Neural cell (in vitro differentiated cells): Measurements from ENCODE around the gene FRMPD4. TPM values are rescaled to one million over a fixed set of nuclear protein-coding genes. Genes with fewer than 3 reads are reported as not detected.

ENCODE experiments used
- H2AFZ ChIP-seq: fragments of 200-600, 300-800 bp; sonication (generic), shearing (Covaris generic); 2 replicates; pipeline ENCODE4 v1.6.0; 2014; ENCODE audit warnings: low read depth, mild to moderate bottlenecking, antibody characterized with exemption, low read length, moderate library complexity
- H3F3A ChIP-seq: fragments of 200-600 bp; shearing (Covaris generic); 2 replicates; pipeline ENCODE4 v1.6.1; 2016; ENCODE audit warnings: mild to moderate bottlenecking, moderate library complexity, mixed read lengths, antibody characterized with exemption, low read length; ENCODE audit not compliant: insufficient read depth, poor library complexity, severe bottlenecking
- H3K27ac ChIP-seq: fragments of 200-600, 300-800 bp; sonication (generic), shearing (Covaris generic); 2 replicates; pipeline ENCODE4 v1.5.1; 2014; ENCODE audit warnings: mild to moderate bottlenecking, low read length, moderate library complexity
- H3K27me3 ChIP-seq: fragments of 300-800, 200-600 bp; sonication (generic), shearing (Covaris generic); 2 replicates; pipeline ENCODE4 v1.6.0; 2014; ENCODE audit warnings: mild to moderate bottlenecking, low read depth, low read length, moderate library complexity; ENCODE audit not compliant: insufficient read depth
- H3K36me3 ChIP-seq: fragments of 300-800, 200-600 bp; sonication (generic), shearing (Covaris generic); 2 replicates; pipeline ENCODE4 v1.5.1; 2014; ENCODE audit warnings: mild to moderate bottlenecking, antibody characterized with exemption, low read length, moderate library complexity; ENCODE audit not compliant: insufficient read depth
- H3K4me2 ChIP-seq: fragments of 300-800, 200-600 bp; sonication (generic), shearing (Covaris generic); 2 replicates; pipeline ENCODE4 v1.6.0; 2014; ENCODE audit warnings: mild to moderate bottlenecking, low read length
- H3K4me3 ChIP-seq: fragments of 300-800, 200-600 bp; sonication (generic), shearing (Covaris generic); 2 replicates; pipeline ENCODE4 v1.5.1; 2014; ENCODE audit warnings: mild to moderate bottlenecking, low read length, moderate library complexity
- H3K79me2 ChIP-seq: fragments of 200-600 bp; shearing (Covaris generic); replicated peaks from 2 replicates; pipeline ENCODE4 v1.6.0; 2014; ENCODE audit warnings: mild to moderate bottlenecking, low read length, moderate library complexity; ENCODE audit not compliant: insufficient read depth
- H3K9ac ChIP-seq: fragments of 300-800, 200-600 bp; sonication (generic), shearing (Covaris generic); 2 replicates; pipeline ENCODE4 v1.6.1; 2016; ENCODE audit warnings: mild to moderate bottlenecking, low read length, mixed read lengths
- H3K9me2 ChIP-seq: fragments of 200-600 bp; shearing (Covaris generic); 2 replicates; pipeline ENCODE4 v1.6.1; 2016; ENCODE audit warnings: mild to moderate bottlenecking, low read length, mixed read lengths; ENCODE audit not compliant: insufficient read depth
- H3K9me3 ChIP-seq: fragments of 200-600, 300-800 bp; sonication (generic), shearing (Covaris generic); 2 replicates; pipeline ENCODE4 v1.6.1; 2016; ENCODE audit warnings: mild to moderate bottlenecking, mixed run types, low read length, moderate library complexity, mixed read lengths
- H4K20me1 ChIP-seq: fragments of 200-600 bp; shearing (Covaris generic); 2 replicates; pipeline ENCODE4 v1.6.1; 2016; ENCODE audit warnings: mild to moderate bottlenecking, mixed run types; ENCODE audit not compliant: insufficient read depth
- CTCF ChIP-seq: fragments of 450-650 bp; IDR thresholded peaks from 2 replicates; pipeline ENCODE4 v1.5.1; 2014; ENCODE audit warnings: antibody characterized with exemption, mild to moderate bottlenecking, moderate library complexity; ENCODE audit not compliant: poor library complexity, severe bottlenecking
- EP300 ChIP-seq: fragments of 450-650 bp; conservative IDR thresholded peaks from 2 replicates; pipeline ENCODE4 v1.6.1; 2014; ENCODE audit warnings: antibody characterized with exemption, mild to moderate bottlenecking, moderate library complexity; ENCODE audit not compliant: poor library complexity, severe bottlenecking
- EZH2 ChIP-seq: fragments of 200-600, 300-800 bp; shearing (Covaris generic), sonication (generic); IDR thresholded peaks from 2 replicates; pipeline ENCODE4 v1.6.1; 2014; ENCODE audit warnings: antibody characterized with exemption, low read length, borderline replicate concordance, mild to moderate bottlenecking; ENCODE audit not compliant: insufficient read depth, poor library complexity, severe bottlenecking
- MXI1 ChIP-seq: fragments of 450-650 bp; conservative IDR thresholded peaks from 2 replicates; pipeline ENCODE4 v1.6.1; 2014; ENCODE audit warnings: antibody characterized with exemption, mild to moderate bottlenecking; ENCODE audit not compliant: poor library complexity, severe bottlenecking
- POLR2AphosphoS5 ChIP-seq: IDR thresholded peaks from 2 replicates; pipeline ENCODE4 v1.6.1; 2012
- RAD21 ChIP-seq: fragments of 450-650 bp; conservative IDR thresholded peaks from 2 replicates; pipeline ENCODE4 v1.6.1; 2014; ENCODE audit warnings: antibody characterized with exemption, mild to moderate bottlenecking, moderate library complexity
- REST ChIP-seq: IDR thresholded peaks from 2 replicates; pipeline ENCODE4 v1.6.1; 2012; ENCODE audit warnings: borderline replicate concordance
- SMC3 ChIP-seq: fragments of 450-650 bp; conservative IDR thresholded peaks from 2 replicates; pipeline ENCODE4 v1.6.1; 2014; ENCODE audit warnings: antibody characterized with exemption, mild to moderate bottlenecking, moderate library complexity; ENCODE audit not compliant: poor library complexity
- TAF1 ChIP-seq: IDR thresholded peaks from 2 replicates; pipeline ENCODE4 v1.6.1; 2012; ENCODE audit warnings: low read depth
- polyA plus RNA-seq: library from polyadenylated mRNA; depleted of rRNA; stranded (reverse); fragments of >200 nt; gene quantifications from 2 replicates; pipeline ENCODE4 v1.2.3, GENCODE V29; 2014

The FRMPD4 gene
- polyA plus RNA-seq, 1 donor from 2014 or later = 1.2 TPM

GRCh38 chrX:12403474-12404082, 265.3 kb downstream of the FRMPD4 start:
- H3K27ac ChIP-seq = no peak overlapping the region
- H3K4me2 ChIP-seq = no peak overlapping the region
- H3K4me3 ChIP-seq = no peak overlapping the region
- H2AFZ ChIP-seq = no peak overlapping the region
- no peaks in the 10 kb centered on the region for H4K20me1 ChIP-seq
- TF ChIP-seq CTCF = no peak
- TF ChIP-seq TAF1 = no peak
- TF ChIP-seq POLR2AphosphoS5 = no peak
- TF ChIP-seq REST = no peak
- no peak for TF ChIP-seq EZH2
- TF ChIP-seq EP300 = no peak
- no peak for TF ChIP-seq SMC3
- TF ChIP-seq MXI1 = no peak
- TF ChIP-seq RAD21 = no peak
- no peak overlapping the region for H3K9ac ChIP-seq
- H3K79me2 ChIP-seq = no peaks in the 10 kb centered on the region
- H3K27me3 ChIP-seq = no peaks in the 10 kb centered on the region
- no peaks in the 10 kb centered on the region for H3K9me3 ChIP-seq
- no peaks in the 10 kb centered on the region for H3K9me2 ChIP-seq
- H3F3A ChIP-seq = no peaks in the 10 kb centered on the region
- H3K36me3 ChIP-seq = no peaks in the 10 kb centered on the region

GRCh38 chrX:12405306-12405705, 267.0 kb downstream of the FRMPD4 start:
- H3K27ac ChIP-seq = no peak overlapping the region
- no peaks in the 10 kb centered on the region for H3K79me2 ChIP-seq
- H3K9me2 ChIP-seq = no peaks in the 10 kb centered on the region
- no peaks in the 10 kb centered on the region for H3K9me3 ChIP-seq
- no peaks in the 10 kb centered on the region for H3K27me3 ChIP-seq
- no peak overlapping the region for H3K4me3 ChIP-seq
- no peaks in the 10 kb centered on the region for H4K20me1 ChIP-seq
- no peak overlapping the region for H3K4me2 ChIP-seq
- H2AFZ ChIP-seq = no peak overlapping the region
- TF ChIP-seq MXI1 (no peak), EP300 (no peak), TAF1 (no peak), RAD21 (no peak), SMC3 (no peak), POLR2AphosphoS5 (no peak), REST (no peak), CTCF (no peak), EZH2 (no peak)
- no peak overlapping the region for H3K9ac ChIP-seq
- H3F3A ChIP-seq = no peaks in the 10 kb centered on the region
- H3K36me3 ChIP-seq = no peaks in the 10 kb centered on the region
